Fibroblast of upper back skin (primary cell): ENCODE results near the gene PDHX.

Experiments used
- DNase-seq: peaks from one replicate; pipeline ENCODE4 v3.0.0-alpha.2; 2013

Gene PDHX

DNA sequence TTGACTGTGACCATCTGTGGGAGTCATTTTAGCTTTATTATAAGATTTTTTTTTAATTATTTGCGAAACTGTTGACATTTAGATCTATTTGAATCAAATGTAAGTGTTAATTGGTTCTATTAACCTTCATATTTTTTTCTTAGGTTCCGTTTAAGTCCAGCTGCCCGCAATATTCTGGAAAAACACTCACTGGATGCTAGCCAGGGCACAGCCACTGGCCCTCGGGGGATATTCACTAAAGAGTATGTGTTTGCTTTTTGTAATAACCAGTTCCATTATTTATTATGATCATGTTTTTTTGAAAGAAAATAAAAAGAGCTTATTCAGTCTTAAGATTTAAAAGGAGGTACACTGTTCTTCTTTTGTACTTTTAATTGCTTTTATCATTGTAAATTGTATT lies 43.9 kb downstream of the PDHX start:
- DNase-seq, result no peak

DNA sequence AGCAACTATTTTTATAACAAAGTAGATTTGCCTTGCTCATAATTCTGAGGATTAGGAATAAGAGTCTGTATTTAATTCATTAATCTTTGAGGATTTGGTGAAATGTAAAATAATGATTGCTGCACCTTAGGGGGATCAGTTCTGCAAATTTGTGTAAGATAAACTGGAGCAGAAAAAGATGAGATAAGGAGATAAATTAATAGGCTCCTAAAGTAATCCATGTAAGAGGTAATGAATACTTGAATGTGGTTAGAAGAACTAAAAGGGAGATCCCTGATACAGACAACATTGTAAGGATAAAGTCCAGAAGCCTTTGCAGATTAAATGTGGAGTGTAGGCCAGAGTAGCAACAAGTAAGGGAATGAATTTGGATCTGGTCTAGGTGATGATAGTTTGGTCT lies 45.6 kb downstream of the PDHX start:
- no peak for DNase-seq

- no peak for DNase-seq
Observed at GRCh38 chr11:34963351-34963750, 46.9 kb downstream of the PDHX start.

- DNase-seq, result no peak
Observed at GRCh38 chr11:34964610-34965331, 48.4 kb downstream of the PDHX start.

- DNase-seq, result no peak
Observed at GRCh38 chr11:34968862-34969261, 52.4 kb downstream of the PDHX start.

- DNase-seq, result no peak
Observed at GRCh38 chr11:34970033-34970432, 53.6 kb downstream of the PDHX start.

DNA sequence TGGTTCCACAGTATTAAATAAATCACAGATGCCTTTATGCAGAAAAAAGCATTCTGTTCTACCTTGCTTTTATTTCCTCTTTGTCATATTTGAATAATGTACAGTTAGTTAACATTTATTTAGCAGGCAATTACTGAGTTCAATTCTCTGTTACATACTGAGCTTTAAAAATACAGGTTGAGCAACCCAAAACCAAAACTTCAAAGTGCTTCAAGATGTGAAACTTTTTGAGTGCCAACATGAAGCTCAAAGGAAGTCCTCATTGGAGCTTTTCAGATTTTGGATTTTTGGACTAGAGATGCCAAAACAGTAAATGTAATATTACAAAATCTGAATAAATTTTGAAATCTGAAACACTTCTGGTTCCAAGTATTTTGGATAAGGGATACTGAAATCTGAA lies 54.1 kb downstream of the PDHX start:
- DNase-seq, result no peak

DNA sequence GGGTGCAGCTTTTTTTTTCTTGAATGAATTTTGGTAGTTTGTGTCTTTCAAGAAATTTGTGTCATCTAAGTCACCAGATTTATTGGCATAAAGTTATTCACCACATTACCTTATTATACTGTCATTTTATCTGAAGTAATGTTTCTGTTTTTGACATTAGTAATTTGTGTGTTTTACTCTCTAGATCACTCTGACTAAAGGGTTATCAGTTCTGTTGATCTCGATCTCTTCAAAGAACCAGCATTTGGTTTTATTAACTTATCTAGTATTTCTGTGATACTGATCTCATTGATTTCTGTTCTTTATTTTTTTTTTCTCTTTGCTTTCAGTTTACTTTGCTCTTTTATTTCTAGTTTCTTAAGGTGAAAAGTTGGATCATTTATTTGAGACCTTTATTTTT lies 55.5 kb downstream of the PDHX start:
- no peak for DNase-seq

DNA sequence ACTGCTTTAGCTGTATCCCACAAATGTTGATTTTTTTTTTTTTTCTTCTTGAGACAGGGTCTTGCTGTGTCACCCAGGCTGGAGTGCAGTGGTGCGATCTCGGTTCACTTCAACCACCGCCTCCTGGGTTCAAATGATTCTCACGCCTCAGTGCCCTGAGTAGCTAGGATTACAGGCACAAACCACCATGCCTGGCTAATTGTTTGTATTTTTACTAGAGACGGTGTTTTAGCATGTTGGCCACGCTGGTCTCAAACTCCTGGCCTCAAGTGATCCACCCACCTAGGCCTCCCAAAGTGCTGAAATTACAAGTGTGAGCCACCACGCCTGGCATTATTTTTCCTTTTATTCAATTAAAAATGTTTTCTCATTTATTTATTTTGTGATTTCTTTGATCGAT lies 55.9 kb downstream of the PDHX start:
- no peak for DNase-seq

GRCh38 chr11:34972892-34973291 lies 56.5 kb downstream of the PDHX start:
- DNase-seq, result peak; percentile 6

- DNase-seq, result no peak
Observed at GRCh38 chr11:34975482-34975881, 59.1 kb downstream of the PDHX start.

DNA sequence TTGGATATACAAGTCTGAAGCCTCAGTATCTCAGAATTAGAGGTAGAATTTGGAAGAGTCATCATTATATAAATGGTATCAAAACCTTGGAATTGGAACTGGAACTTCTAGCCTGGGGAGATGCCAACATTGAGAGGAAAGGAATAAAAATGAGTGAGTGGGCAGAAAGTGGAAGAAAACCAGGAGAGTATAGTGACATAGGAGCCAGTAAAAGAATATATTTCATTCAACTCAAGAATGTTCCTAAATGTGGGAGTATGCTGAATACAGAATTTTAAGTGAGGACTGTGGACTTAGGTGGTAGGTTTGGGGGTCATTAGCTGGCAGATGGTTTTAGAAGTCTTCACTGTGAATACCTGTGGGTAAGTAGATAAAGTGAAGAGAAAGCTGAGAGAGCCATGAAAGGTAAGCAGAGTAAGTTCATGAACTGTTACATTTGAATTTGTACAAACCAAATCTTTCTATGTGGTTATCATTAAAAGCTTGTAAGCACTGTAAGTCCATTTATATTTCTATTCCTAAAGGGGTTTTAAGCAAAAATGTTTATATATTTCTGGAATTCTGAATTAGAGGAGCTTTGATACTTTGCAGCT lies 60.2 kb downstream of the PDHX start:
- peak; percentile 31 for DNase-seq

GRCh38 chr11:34977089-34977912 lies 60.9 kb downstream of the PDHX start:
- peak; percentile 93 for DNase-seq

GRCh38 chr11:34978236-34979191 lies 62.1 kb downstream of the PDHX start:
- DNase-seq, result peak; percentile 39

- no peak for DNase-seq
Observed at GRCh38 chr11:34984514-34984913, 68.1 kb downstream of the PDHX start.

DNA sequence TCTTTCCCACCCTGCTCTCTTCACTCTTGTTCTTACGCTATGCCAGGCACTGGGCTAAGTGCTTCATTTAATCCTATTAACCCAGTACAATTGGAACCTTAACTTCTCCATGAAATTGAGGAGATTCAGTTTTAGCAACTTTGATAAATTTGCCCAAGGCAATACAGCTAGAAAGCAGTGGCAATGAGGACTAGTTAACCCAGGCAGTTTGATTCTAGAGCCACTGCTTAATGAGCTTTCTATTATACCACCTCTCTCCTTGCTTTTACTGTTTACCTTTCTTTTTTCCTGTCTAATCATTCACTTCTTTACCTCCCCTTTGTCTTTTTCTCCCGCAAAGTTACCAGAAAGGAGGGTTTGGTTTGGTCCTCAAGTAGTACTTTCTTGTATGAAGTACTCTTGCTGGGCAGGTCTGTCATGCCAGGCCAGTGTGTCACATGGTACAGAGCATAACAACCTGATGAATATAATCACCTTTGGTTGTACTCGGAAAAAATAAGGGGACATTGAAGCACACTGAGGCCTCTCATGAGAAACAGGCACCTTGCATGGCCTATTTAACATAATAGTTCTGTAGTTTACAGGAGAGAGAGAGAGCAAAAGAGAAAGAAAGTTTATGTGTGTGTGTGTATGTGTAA lies 70.6 kb downstream of the PDHX start:
- DNase-seq, result no peak

DNA sequence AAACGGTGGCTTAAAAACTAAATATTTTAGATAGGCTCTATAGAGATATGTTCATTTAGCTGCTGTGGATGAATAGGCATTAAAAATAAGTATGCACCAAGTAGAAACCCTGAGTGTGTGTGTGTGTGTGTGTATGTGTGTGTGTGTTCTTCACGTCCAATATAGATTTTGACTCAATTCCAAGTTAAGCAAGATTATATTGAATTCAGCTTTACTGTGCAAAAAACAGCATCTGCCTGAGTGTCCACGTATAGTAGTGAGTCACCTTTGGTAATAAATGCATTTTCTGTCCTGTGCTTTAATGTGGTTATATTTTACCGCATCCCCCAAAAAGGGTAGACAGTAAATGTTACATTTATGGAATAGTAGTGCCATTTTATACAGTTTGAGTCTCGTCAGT lies 71.2 kb downstream of the PDHX start:
- peak; percentile 86 for DNase-seq

GRCh38 chr11:34988294-34989255 lies 72.2 kb downstream of the PDHX start:
- DNase-seq, result peak; percentile 78

GRCh38 chr11:34990916-34991315 lies 74.5 kb downstream of the PDHX start:
- no peak for DNase-seq

GRCh38 chr11:34994854-34995253 lies 78.4 kb downstream of the PDHX start:
- DNase-seq, result no peak

DNA sequence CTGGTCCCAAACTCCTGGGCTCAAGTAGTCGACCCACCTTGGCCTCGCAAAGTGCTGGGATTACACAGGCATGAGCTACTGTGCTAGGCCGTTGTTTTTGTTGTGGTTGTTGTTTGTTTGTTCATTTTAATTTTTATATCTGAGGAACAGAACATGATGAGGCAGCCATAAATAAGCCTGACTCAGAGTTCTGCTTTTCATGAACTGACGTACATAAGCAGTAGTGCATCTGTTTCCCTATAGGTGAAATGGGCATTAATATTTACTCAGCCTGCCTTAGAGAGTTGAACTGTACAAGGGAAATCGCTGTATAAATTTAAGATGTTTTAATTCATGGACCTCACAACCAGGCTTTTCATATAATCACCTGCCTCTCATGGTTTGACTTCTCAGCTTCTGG lies 80.5 kb downstream of the PDHX start:
- DNase-seq, result no peak
